OCI-M2 (cell line): ENCODE measurements around the gene NDP.

ENCODE experiments used
- DNase-seq: peaks from one replicate; lab custom pipeline; 2025; ENCODE audit not compliant: unreplicated experiment; lab: John Stamatoyannopoulos, UW

Gene NDP

GRCh38 chrX:43973249-43974099 is at the start of gene NDP:
NDP (minus strand) TSS chrX:43973390; CDS start chrX:43958645, 14,745 bp downstream.
- DNase-seq: no peak

GRCh38 chrX:44022964-44023363 is 49.8 kb upstream of the NDP start:
- no peak for DNase-seq

- no peak for DNase-seq
These were observed 47.5 kb upstream of the NDP start for GRCh38 chrX:44020693-44021092.

- DNase-seq: no peak
These were observed 46.7 kb upstream of the NDP start for GRCh38 chrX:44019911-44020310.

- DNase-seq: no peak
These were observed 44.5 kb upstream of the NDP start for GRCh38 chrX:44017676-44018075.

- DNase-seq: no peak
These were observed 43.7 kb upstream of the NDP start for GRCh38 chrX:44016906-44017305.

GRCh38 chrX:44012484-44013096 is 39.4 kb upstream of the NDP start:
- DNase-seq: no peak

GRCh38 chrX:44011506-44011905 is 38.3 kb upstream of the NDP start:
- no peak for DNase-seq

GRCh38 chrX:44010626-44011025 is 37.4 kb upstream of the NDP start:
- DNase-seq: no peak

GRCh38 chrX:44006081-44006480 is 32.9 kb upstream of the NDP start:
- DNase-seq: no peak

- no peak for DNase-seq
These were observed 30.8 kb upstream of the NDP start for GRCh38 chrX:44003975-44004374.

GRCh38 chrX:44002567-44002966 is 29.4 kb upstream of the NDP start:
- no peak for DNase-seq

- DNase-seq: no peak
These were observed 25.2 kb upstream of the NDP start for GRCh38 chrX:43998374-43998773.

GRCh38 chrX:43996491-43996890 is 23.3 kb upstream of the NDP start:
- DNase-seq: no peak

GRCh38 chrX:43986083-43986482 is 12.9 kb upstream of the NDP start:
- DNase-seq: no peak

GRCh38 chrX:43985511-43985910 is 12.3 kb upstream of the NDP start:
- no peak for DNase-seq

- no peak for DNase-seq
These were observed 5.0 kb upstream of the NDP start for GRCh38 chrX:43978226-43978625.

- no peak for DNase-seq
These were observed 3.0 kb upstream of the NDP start for GRCh38 chrX:43976205-43976604.

- DNase-seq: no peak
These were observed 2.6 kb upstream of the NDP start for GRCh38 chrX:43975796-43976195.

GRCh38 chrX:43974741-43975465 is 1.7 kb upstream of the NDP start:
- DNase-seq: no peak

GRCh38 chrX:43974100-43974475 is 898 bp upstream of the NDP start:
- no peak for DNase-seq
